NCI-H748 (cell line): Measurements from ENCODE around the gene ACACA.
"Not testable (repeated sequence)": the region's sequence is repeated elsewhere in the genome, so short reads cannot be mapped to it uniquely, and the experiment has no call there.

Source experiments
- DNase-seq: peaks from one replicate; lab custom pipeline; 2025; ENCODE audit not compliant: unreplicated experiment; lab: John Stamatoyannopoulos, UW

ACACA gene

DNA sequence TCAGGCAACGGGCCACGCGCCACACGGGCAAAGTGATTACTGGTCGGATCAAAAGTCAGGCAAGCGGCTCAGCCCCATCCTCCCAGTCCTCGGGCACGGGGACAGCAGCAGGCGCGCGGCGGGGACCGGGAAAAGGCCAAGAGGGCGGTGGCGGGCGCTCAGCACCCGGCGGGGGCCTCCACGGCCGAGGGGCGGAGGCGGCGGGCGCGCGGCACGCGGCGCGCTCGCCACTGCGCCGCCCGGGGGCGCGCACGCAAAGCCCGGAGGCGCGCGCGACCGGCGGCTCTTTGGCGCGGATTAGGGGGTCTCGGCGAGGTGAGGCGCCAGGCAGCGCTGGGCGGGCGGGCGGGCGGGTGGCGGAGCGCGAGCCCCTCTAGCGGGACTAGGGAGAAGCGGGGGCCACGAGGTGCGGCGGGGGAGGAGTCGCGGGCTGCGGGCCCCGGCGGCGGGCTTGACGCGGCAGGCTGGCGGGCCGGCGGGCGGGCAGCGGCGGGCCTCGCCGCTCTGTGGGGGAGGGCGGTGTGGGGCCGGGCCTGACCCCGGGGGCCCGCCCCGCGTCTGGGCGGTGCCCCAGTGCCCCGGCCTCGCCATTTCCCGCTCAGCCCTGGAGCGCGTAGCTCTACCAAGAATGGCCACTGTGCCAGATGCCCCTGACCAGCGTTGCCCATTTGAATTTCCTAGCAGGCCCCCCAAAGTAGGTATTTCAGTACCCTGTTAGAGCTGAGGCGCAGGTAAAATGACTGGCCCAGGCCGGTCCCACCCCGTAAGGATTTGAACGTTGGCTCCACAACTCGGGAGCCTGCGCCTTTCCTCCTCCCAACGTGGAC lies at the start of gene ACACA, which contains the start of gene TADA2A:
ACACA (minus strand) TSS at position 202 of the 827 bp plus-strand sequence. CDS start 537 bp downstream, outside the sequence.
TADA2A (plus strand) TSS at position 252 of the 827 bp plus-strand sequence. CDS start 4,480 bp downstream, outside the sequence.
- peak; percentile 87 for DNase-seq

GRCh38 chr17:37450112-37450511 lies 43.5 kb upstream of the ACACA start:
- DNase-seq, result no peak

DNA sequence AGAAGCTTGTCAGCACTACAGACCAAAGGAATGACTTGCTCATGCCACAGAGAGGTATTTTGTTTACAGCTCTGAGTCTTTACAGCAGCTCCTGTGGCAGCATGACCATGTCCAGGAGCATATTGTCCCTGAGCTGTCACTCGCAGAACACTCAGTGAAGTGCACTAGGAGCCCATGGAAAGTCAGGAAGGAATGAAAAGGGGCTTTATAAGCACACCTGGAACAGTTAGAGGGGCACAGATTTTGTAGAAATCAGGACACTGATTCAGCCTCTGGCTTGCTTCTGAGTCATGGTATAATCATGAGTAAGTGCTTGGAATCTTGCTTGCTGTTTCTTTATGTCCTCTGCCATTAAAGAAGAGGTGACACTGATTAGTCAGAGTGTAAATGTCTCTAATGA lies 41.0 kb upstream of the ACACA start:
- DNase-seq, result no peak

- DNase-seq, result no peak
These were observed 39.4 kb upstream of the ACACA start for GRCh38 chr17:37446027-37446426.

DNA sequence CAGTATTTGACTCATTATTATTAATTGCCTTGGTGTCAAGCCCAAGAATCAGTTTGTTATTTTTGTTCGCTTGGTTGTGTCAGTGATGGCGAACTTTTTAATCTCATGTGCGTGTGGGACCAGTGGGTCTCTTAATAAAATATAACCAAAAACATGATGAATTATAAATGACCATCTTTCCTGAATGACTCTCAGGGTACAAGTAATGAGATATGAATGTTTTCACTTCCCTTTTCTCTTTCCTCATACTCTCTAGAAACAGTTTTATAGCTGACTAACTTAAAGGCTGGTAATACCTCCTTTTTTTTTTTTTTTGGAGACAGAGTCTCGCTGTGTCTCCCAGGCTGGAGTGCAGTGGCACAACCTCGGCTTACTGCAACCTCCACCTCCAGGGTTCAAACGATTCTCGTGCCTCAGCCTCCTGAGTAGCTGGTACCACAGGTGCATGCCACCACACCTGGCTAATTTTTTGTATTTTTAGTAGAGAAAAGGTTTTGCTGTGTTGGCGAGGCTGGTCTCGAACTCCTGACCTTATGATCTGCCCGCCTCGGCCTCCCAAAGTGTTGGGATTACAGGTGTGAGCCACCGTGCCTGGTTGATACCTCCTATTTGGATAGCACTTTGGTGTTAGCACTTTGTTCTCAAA lies 34.9 kb upstream of the ACACA start:
- DNase-seq, result not testable (repeated sequence)

- DNase-seq, result no peak
These were observed 33.8 kb upstream of the ACACA start for GRCh38 chr17:37440424-37440823.

DNA sequence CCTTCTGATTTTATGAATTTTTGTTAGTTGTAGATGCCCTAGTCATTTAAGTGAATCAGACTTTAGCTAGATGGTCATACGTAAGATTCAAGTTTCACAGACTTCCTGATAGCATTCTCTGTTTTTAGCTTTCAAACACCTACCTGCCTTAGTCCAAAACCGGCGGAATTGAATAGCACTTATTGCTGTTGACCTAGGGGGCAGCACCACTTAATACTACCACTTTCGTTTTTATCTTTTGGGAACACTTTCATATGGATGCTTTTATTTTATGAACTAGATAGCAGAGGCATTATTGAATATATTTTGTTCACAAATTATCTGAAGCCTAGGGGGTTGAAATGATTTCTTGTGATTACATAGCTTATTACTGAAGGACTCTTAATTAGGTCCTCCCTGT lies 31.5 kb upstream of the ACACA start:
- DNase-seq, result no peak

DNA sequence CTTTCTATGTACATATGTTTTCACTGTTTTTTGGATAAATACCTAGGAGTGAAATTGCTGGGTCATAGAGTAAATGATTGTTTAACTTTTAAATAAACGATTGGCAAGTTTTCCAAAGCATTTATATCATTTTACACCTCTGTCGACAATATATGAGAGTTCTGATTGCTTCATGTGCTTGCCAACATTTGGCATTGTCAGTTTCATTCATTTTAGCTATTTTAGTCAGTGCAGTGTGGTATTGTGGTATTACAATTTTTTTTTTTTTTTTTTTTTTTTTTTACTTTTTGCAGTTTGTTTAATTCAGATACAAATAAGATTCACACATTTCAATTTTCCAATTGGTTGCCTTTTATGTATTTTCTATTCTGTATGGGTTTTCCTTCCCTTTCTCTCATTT lies 26.0 kb upstream of the ACACA start:
- no peak for DNase-seq

- DNase-seq, result no peak
These were observed 23.5 kb upstream of the ACACA start for GRCh38 chr17:37430051-37430627.

GRCh38 chr17:37429453-37429852 lies 22.8 kb upstream of the ACACA start:
- no peak for DNase-seq

GRCh38 chr17:37429039-37429438 lies 22.4 kb upstream of the ACACA start:
- no peak for DNase-seq

DNA sequence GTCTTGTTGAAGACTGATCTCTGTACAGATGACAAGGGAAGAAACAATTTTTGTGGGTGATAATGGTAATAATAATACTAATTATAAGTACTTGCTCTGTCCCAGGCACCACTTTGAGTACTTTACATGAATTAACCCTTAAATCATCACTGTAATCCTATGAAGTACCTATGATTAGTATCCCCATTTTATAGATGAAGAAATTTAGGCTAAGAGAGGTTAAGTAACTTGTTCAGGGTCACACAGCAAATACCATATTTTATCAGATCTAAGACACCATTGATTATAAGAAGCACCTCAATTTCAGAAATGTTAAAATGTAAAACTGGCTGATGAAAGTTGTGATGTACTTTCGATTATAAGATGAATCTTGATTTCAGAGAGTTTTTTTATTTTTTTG lies 18.6 kb upstream of the ACACA start:
- no peak for DNase-seq

DNA sequence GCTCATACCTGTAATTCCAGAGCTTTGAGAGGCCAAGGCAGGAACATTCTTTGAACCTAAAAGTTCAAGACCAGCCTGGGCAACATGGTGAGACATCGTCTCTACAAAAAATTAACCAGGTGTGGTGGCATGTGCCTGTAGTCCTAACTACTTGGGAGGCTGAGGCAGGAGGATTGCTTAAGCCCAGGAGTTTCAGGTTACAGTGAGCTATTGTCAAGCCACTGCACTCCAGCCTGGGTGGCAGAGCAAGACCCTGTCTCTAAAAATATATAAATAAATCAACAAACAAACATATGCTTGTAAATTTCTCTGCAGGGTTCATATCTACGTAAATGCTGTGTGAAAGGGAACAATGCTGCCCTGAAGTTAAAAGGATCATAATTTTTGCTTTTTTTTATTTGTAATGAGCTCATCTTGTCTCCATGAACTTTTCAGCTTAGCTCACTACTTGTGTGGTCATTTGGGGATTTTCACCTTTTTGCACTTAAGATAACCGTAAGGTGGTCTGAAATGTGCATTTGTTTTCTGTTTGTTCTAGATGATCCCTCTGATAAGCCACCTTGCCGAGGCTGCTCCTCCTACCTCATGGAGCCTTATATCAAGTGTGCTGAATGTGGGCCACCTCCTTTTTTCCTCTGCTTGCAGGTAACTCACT lies 16.5 kb upstream of the ACACA start:
- no peak for DNase-seq

DNA sequence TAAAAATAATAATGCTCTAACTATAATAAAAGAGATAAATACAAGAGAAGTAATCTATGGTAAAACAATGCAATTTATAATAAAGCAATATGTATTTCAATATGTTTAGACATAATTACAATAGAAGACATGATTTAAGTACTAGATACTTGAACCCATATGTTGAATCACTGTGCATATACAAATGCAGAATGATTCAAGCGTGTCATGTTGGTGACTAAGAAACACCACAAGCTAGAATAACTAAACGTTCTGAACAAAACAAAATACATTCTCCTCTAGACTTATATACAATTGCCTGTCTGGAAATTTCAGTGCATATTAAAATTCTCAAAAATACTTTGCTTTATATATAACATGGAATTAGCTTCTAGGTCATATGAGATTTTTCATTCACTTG lies 11.2 kb upstream of the ACACA start:
- no peak for DNase-seq

- no peak for DNase-seq
These were observed 7.4 kb upstream of the ACACA start for GRCh38 chr17:37413875-37414519.

- no peak for DNase-seq
These were observed 3.7 kb upstream of the ACACA start for GRCh38 chr17:37410357-37410756.

GRCh38 chr17:37408145-37408479 lies 1.5 kb upstream of the ACACA start:
- DNase-seq, result not testable (repeated sequence)

- DNase-seq, result peak; percentile 46
These were observed 541 bp downstream of the ACACA start for GRCh38 chr17:37405955-37406634.

GRCh38 chr17:37405522-37405921 lies 1.1 kb downstream of the ACACA start:
- DNase-seq, result not testable (repeated sequence)

DNA sequence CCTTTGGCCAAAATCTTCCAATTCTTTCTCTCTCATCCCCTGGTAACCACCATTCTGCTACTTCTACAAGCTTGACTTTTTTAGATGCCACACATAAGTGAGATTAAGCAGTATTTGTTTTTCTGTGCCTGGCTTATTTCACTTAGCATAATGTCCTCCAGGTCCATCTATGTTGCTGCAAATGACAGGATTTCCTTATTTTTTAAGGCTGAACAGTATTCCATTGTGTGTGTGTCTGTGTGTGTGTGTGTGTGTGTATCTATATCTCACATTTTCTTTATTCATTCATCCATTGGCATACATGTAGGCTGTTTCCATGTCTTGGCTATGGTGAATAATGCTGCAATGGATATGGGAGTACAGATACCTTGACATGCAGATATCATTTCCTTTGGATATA lies 6.1 kb downstream of the ACACA start:
- no peak for DNase-seq
